Epithelial cell of umbilical artery (primary cell): ENCODE data around the gene LRRC8E. TPM values are rescaled to one million over a fixed set of nuclear protein-coding genes. Genes with fewer than 3 reads are reported as not detected.

Experiments
- total RNA-seq: library from RNA; depleted of rRNA; stranded (reverse); fragments of >200 nt; gene quantifications from 2 replicates; pipeline ENCODE4 v1.2.3, GENCODE V29; 2014

Gene LRRC8E
- total RNA-seq = 1.1 and 1.3 TPM in 2 replicates

DNA sequence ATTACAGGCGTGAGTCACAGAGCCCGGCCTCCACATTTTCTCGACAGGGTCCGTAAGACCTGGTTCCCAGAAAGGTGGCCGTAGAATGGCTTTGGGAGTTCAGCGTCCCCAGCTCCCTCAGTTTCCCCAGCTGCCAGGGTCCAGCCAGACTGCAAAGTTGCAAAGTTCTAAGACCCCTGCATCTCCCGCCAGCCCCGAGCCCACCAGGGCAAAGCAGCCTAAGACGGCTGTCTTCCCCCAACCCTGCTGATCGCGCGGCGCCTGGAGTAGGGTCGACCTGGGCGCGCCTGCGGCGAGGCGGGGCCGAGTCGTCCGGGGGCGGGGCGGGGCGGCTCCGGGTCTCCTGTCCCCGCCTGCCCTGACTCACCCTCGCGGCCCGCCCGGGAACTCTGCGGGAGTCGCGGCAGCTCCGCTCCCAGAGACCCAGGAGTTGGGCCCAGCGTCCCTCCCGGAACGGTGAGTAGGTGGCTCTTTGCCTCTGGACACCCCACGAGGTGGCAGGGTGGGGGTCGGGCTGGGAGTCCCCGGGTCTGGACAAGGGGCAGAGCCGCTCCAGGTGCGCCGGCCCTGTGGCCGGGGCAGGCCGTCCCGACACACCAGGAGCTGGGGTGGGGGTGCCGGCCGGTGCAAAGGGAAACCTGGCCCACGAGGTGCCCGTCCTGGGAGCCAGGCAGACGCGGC, at the start of gene LRRC8E:
Gene LRRC8E, plus strand, starts transcription at position 366 of the 681 bp plus-strand sequence. CDS start 7,094 bp downstream, outside the sequence.

GRCh38 chr19:7874076-7874896, 14.0 kb upstream of the LRRC8E start, which contains the start of gene PRR36:
PRR36 (minus strand) TSS chr19:7874390; CDS start chr19:7873689, 701 bp downstream.

GRCh38 chr19:7903244-7904073, 15.1 kb downstream of the LRRC8E start, which contains the start of gene MAP2K7:
MAP2K7 (plus strand) TSS chr19:7903877; CDS start chr19:7903945, 68 bp downstream.

DNA sequence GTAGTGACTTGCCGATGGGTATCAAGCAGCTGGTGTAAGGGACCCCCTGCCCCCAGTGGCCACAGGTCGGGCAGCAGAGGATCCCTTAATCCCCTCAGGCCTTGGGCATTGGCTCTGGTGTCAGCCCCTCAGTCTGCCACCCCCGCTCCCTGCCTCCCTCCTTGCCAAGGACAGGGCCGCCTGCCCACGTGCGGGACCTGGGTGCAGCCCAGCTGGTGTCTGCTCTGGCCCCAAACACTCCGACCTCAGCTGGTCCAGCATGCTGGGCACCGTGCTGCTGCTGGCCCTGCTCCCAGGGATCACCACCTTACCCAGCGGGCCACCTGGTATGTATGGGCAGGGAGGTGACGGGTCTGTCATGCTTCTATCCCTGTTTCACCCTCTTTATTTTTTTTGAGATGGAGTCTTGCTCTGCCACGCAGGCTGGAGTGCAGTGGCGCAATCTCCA, 26.3 kb downstream of the LRRC8E start, which contains the start of gene TGFBR3L:
Gene TGFBR3L, plus strand, starts transcription at position 233 of the 448 bp plus-strand sequence.

DNA sequence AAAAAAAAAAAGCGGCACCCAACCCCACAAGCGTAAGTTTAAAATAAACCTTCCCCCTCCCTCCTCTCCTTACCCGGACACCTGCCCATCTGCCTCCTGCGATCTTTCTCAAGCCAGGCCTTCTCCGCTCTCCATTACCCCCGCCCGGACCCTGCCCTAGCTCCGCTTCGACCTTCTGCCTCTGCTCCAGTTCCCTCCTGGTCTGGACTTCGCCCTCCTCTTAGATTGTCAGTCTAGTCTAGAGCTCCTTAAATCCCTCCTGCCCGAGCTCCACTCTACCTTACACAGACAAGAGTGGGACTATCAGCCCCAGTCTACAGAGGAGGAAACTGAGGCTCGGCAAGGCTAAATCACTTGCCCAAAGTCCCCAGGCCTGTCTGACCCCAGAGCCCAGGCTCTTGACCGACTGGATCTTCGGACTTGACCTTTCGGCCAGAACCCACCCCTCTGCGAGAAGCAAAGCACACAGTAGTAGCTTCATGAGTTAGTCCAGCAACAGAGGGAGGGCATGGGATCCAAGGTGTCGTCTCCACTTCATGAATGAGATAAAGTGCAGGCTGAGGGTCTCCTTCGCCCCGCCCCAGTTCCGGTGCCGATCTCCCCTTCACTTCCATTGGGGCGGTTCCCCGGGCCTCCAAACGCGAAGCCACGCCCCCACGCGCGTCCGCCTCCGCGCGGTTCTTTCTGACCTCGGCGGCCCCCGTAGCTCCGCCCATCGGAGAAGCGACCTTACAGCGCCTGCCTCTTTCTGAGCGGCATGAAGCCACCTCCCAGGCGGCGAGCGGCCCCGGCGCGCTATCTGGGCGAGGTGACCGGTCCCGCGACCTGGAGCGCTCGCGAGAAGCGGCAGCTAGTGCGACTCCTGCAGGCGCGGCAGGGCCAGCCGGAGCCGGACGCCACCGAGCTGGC, 31.6 kb downstream of the LRRC8E start, which contains the start of gene SNAPC2:
Gene SNAPC2, plus strand, starts transcription at position 729 of the 909 bp plus-strand sequence. Its CDS starts 29 bp downstream, at position 758.

DNA sequence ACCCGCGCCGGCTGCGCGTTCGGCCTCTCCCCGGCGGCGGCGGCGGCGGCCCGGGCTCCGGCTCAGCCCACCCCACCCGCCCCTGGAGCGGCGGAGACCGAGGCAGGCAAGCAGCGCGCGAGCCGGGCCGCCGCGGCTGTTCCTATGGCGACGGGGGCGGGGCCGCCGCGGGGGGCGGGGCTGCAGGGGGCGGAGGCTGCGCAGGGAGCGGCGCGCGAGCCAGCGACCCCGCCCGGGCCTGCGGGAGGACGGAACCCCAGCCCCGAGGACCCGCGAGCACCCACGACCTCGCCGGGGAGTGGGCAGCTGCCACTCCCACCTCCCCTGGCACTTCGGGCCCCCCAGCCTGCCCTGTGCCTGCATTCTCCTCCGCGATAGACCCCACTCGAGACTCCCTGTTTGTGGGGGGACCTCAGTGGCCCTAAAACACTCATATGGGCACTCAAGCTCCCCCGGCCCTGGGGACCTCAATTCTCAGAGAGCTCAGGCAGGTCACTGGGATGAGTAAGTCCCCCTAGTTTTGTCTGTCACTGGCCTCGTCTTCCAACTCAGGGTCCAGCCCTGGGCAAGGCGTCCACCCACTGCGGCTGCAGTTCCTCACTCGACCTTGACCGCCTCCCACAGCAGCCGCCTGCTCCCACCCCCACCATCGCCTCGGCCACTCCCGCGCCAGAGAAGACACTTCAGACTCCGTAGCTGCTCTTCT, 37.9 kb downstream of the LRRC8E start, which contains the start of gene CTXN1:
Gene CTXN1, minus strand, starts transcription at position 115 of the 706 bp plus-strand sequence. CDS start 597 bp downstream, outside the sequence.

GRCh38 chr19:7943444-7944176, 55.3 kb downstream of the LRRC8E start, which contains the start of gene TIMM44:
TIMM44 (minus strand) TSS chr19:7943666; CDS start chr19:7943651, 15 bp downstream.

Other genes with a start within 250 kb of the LRRC8E start
- not detected in 2 replicates for gene RETN, start 219.5 kb upstream of the LRRC8E start, total RNA-seq
- not detected in 2 replicates for gene MCEMP1, start 211.4 kb upstream of the LRRC8E start, total RNA-seq
- 77.8 and 89.3 TPM in 2 replicates for gene TRAPPC5, start 207.7 kb upstream of the LRRC8E start, total RNA-seq
- not detected in 2 replicates for gene FCER2, start 186.4 kb upstream of the LRRC8E start, total RNA-seq
- not detected in 2 replicates for gene CLEC4G, start 156.4 kb upstream of the LRRC8E start, total RNA-seq
- gene CD209, start 141.0 kb upstream of the LRRC8E start, total RNA-seq = not detected in 2 replicates
- gene CLEC4M, start 125.3 kb upstream of the LRRC8E start, total RNA-seq = 0.97 TPM in 1 of 2 replicates, not detected in the other
- 8.8 and 11.0 TPM in 2 replicates for gene EVI5L, start 58.3 kb upstream of the LRRC8E start, total RNA-seq
- not detected in 2 replicates for gene PRR36, start 14.1 kb upstream of the LRRC8E start, total RNA-seq
- gene MAP2K7, start 15.4 kb downstream of the LRRC8E start, total RNA-seq = 8.4 and 11.6 TPM in 2 replicates
- gene TGFBR3L, start 26.3 kb downstream of the LRRC8E start, total RNA-seq = 2.3 TPM in 1 of 2 replicates, not detected in the other
- 16.3 and 22.7 TPM in 2 replicates for gene SNAPC2, start 31.8 kb downstream of the LRRC8E start, total RNA-seq
- gene CTXN1, start 37.6 kb downstream of the LRRC8E start, total RNA-seq = 4.1 and 12.3 TPM in 2 replicates
- 58.4 and 65.6 TPM in 2 replicates for gene TIMM44, start 55.2 kb downstream of the LRRC8E start, total RNA-seq
- gene ELAVL1, start 117.1 kb downstream of the LRRC8E start, total RNA-seq = 25.7 and 38.0 TPM in 2 replicates
- not detected in 2 replicates for gene CCL25, start 164.2 kb downstream of the LRRC8E start, total RNA-seq